NCI-H2196 (cell line): ENCODE results near the gene ADORA2B.
"Not testable (repeated sequence)": the region's sequence is repeated elsewhere in the genome, so short reads cannot be mapped to it uniquely, and the experiment has no call there.

Source experiments
- DNase-seq: peaks from one replicate; lab custom pipeline; 2025; ENCODE audit not compliant: unreplicated experiment; lab: John Stamatoyannopoulos, UW

Gene ADORA2B

DNA sequence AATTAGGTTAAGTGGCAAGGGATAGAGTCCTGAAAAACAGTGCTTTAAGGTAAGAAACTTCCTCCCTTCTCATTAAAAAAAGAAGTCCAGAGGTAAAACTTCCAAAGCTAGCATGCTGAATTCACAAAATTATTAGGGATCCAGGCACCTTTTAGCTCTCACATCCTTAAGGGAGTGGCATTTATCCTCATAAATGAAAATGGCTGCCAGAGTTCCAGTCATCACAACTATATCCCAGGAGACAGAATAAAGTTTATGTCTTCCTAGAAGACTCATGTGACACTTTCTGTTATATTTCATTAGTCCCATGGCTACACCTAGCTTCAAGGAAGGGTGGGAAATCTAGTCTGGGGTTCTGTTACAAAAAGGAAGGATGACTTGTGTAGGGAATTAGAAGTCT is 23.3 kb upstream of the ADORA2B start:
- DNase-seq = no peak

DNA sequence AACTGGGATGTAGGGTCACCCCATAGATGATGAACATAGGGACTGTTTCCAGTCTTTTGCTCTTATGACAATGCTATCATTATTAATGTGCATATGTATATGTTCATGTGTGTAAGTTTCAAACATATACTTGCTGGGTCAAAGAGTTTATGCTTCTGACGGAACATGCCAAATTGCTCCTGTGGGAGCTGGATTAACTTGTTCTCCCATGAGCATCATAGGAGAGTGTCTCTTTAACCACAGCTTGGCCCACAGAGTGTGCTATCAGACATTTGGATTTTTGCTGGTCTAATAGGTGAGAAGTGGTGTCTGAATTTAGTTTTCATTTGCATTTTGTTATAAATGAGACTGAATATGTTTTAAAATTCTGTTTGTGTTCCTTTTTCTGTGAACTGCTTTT is 22.3 kb upstream of the ADORA2B start:
- no peak for DNase-seq

DNA sequence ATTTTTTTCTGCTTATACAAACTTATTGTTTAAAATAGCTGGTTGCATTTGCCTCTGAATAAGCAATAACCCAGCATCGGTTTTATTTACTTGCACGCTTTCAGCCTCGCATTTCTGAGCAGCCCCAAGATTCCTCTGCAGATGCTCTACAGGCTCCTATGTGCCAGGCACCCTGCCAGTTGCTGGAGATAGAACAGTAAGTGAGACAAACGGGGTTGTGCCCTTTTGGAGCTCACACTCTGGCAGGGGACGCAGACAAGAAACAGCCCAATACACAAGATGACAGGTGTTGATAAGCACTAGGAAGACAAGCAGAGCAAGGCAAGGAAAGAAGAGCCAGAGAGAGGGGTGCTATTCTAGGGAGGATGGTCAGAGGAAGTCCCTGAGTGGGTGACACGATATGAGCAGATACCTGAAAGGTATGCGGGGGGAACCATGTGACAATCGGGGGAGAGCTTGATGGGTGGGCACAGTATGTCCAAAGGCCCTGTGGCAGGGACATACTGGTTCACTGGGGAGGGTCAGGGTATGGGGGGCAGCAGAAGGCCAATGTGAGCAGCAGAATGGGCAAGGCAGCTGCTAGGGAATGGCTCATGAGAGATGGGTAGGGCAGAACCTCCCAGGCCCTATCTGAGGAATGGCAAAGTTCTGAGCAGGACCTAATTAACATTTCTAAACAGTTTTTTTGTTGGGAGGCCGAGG is 18.7 kb upstream of the ADORA2B start:
- no peak for DNase-seq

DNA sequence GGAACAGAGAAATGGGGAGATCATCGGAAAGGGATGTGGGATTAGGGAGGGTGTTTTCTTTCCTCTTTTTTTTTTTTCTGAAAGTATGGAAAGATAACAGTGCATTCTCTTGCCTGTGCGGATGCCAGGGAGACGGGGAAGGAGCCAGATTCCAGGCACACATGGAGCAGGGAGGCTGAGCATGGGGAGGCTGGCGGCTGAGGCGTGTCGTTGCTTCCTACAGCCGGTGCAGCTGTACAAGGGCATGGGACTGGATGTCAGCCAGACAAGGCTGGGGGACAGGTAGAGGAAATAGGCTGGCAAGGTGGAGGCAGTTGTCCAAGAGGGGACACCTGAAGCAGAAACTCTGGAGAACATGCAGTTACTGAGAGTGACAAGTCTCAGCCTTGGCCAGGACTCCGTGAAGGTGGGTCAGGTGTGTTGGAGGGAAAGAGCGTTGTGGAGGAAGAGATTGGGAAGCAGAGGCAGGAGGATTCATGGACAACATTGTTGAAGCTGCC is 16.6 kb upstream of the ADORA2B start:
- no peak for DNase-seq

DNA sequence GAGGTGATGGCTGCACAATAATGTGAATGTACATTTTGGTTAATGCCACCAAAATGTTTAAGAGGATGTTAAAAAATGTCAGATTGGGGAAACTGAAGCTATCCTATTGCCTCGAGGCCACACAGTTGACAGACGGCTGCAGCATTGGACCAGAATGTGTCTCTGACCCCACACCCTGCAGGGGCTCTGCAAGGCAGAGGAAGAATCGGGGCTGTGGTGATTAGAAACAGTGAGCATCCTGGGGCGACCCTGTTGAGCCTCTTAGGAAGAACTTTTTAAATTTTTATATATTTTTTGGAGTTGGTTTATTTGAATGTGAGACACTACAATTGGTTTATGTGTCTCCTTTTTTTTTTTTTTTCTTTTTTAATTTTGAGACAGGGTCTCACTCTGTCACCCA is 15.0 kb upstream of the ADORA2B start:
- no peak for DNase-seq

DNA sequence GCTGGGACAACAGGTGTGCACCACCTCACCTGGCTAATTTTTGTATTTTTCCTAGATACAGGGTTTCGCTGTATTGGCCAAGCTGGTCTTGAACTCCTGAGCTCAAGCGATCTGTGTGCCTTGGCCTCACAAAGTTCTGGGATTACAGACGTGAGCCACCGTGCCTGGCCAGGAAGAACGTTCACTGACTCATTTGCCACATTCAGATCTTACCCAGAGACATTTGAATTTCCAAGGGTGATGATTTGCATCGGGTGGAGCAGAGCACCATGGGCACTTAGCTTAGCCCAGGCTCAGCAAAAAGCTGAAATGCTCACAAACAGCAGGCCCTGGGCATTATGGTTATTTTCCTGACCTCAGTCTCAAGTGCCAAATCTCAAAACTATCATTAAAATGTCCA is 14.5 kb upstream of the ADORA2B start:
- no peak for DNase-seq

DNA sequence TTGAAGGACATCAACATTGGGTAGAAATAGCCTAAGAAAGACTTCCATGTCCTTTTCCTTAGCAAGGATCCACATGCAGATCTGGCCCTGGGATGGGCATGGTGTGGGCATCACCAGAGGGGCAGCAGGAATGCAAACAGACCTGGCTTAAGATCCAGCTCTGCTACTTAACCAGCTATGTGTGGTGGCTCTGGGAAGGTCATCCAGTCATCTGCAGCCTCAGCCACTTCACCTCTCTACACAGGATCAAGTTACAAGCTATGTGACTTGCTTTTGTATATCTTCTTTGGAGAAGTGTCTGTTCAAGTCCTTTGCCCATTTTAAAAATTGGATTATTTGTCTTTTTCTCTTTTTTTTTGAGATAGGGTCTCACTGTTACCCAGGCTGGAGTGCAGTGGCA is 13.5 kb upstream of the ADORA2B start:
- no peak for DNase-seq

DNA sequence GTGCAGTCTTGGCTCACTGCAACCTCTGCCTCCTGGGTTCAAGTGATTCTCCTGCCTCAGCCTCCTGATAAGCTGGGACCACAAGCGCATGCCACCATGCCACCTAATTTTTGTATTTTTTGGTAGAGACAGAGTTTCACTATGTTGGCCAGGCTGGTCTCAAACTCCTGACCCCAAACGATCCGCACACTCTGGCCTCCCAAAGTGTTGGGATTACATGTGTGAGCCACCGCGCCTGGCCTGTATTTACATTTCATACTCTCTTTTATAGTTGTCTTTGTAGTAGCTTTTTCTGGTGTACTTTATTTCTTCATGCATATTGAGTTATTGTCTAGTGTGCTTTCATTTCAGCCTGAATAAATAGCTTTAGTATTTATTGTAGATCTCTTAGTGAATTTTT is 10.1 kb upstream of the ADORA2B start:
- no peak for DNase-seq

DNA sequence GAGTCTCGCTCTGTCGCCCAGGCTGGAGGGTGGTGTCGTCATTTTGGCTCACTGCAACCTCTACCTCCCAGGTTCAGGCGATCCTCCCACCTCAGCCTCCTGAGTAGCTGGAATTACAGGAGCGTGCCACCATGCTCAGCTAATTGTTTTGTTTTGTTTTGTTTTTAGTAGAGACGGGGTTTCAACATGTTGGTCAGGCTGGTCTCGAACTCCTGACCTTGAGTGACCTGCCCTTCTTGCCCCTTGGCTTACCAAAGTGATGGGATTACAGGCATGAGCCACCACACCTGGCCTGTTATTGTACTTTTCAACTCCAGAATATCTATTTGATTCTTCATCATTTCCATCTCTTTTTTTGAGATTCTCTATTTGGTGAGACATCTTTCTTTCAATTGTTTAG is 9.0 kb upstream of the ADORA2B start:
- DNase-seq = no peak

DNA sequence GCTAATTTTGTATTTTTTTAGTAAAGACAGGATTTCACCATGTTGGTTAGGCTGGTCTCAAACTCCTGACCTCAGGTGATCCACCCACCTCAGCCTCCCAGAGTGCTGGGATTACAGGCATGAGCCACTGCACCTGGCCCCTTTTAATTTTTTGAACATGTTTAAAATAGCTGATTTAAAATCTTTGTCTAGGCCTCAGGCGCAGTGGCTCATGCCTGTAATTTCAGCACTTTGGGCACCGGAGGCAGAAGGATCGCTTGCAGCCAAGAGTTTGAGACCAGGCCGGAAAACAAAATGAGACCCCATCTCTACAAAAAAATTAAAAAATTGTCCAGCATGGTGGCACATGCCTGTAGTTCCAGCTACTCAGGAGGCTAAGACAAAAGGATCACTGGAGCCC is 8.4 kb upstream of the ADORA2B start:
- not testable (repeated sequence) for DNase-seq

DNA sequence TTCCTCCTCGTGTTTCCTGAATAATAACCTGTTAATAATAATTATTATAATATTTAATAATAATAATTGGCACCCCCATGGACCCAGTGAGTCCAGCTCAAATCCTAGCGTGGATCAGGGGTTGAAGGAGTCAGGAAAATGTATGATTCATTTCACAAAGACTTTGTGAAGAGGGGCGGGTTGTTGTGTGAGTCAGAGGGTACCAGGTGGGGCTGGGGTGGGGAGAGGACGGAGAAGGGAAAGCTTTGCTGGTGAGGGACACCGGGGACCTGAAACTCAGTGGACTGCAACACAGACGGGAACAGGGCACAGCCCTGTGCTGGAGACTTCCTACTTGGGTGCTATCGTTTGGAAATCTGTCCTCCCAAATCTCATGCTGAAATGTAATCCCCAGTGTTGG is 3.1 kb upstream of the ADORA2B start:
- DNase-seq = no peak

DNA sequence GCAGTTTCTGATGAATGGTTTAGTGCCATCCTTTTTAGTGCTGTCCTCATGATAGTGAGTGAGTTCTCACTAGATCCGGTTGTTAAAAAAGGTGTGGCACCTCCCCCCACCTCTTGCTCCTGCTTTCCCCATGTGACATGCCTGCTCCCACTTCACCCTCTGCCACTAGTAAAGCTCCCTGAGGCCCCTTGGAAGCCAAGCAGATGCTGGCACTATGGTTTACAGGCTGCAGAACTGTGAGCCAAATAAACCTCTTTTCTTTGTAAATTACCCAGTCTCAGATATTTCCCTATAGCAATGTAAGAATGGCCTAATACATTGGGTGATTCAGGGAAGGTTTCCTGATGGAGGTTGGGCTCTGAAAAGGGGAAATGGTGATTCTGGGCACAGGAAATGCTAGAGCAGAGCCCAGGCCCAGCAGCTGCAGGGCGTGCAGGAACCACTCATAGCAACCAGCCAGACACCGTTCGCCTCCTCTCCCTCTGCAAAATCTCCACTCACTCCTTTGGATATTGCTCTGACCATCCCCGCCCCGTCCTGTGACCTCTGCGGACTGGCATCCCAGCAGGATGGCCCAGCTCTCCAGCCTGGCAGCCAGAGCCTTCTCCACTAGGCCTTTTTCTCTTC is 2.6 kb upstream of the ADORA2B start:
- no peak for DNase-seq

DNA sequence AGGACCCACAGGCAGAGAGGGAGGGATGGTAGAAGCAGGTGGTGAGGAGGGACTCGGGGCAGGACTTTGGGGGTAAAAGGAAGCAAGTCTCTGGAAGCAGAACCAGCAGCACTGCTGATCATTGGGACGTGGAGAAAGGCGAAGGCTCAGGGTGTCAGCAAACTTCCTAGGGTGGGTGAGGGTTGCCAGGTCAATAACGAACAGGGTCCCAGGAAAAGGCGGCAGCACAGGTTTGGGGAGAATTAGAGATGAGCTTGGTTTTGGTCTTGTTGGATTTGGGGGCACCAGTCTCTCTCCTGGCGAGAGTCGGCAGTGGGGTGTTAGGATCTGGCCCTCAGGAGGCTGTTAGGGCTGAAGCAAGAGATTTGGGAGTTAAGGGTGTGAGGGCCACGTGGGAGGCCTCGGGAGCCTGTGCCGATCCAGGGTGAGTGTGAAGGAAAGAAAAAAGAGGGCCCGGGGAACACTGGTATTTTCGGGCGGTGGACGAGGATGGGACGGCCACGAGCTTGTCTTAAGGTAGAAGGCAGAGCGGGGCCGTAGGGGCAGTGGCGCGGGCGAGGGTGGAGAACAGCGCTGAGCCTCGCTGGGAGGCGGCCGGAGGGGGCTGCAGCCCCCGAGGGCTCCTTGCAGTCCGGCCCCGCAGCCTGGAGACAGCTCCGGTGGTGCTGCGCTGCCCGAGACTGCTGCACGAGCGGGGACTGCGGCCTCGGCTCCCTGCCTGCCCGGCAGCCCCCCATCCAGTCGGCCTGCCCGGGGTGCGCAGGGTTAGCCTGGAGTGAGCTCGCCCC is 765 bp upstream of the ADORA2B start:
- DNase-seq = no peak

DNA sequence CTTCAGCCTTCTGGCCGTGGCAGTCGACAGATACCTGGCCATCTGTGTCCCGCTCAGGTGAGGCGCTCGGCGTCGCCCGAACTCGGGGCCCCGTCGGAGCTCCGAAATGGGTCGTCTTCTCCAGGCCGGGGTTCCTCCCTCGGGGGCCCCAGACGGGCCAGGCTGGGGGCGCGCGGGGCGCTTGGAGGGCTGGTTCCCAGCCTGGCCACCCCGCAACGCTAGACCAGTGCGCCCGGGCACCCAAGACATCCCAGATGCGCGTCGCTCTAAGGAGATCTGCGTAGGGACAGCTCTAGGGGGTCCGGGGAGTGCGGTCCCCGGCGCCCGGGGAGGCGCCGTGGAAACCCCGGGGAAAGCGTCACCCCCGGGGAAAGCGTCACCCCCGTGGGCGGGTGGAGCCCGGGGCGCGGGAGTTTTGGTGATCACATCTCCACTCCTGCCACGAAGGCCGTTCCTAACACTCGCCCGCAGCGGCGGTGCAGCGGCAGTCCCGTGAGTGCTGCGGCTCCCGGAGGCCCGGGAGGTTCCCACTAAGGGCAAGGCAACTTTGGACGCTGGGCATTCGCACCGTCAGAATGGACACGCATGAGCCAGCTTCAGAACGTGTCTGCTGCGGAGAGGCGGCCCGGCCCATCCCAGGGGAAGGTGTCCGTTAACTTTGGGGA is 729 bp downstream of the ADORA2B start:
- no peak for DNase-seq

DNA sequence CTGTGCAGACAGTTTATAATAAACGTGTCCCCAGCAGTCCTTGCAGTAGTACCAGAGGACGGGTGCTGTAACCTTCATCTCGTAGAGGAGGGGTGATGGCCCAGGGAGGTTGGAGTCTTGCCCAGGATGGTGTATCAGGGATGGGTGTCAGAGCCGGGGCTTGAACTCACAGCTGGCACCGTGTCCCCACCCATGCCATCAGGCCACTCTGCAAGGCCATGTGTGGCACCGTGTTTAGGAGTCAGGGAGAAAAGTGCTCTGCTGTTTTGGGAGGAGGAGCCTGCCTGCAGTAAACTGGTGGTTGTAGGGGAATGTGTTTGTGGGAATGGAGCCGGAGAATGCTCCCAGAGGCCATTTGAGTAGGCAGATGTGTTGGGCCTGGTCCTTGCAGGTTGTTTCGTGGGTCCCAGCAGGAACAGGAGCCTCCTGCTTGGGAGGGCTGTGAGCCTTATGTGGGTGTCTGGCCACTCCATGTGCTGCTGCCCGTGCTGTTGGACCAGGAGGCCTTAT is 1.7 kb downstream of the ADORA2B start:
- no peak for DNase-seq

DNA sequence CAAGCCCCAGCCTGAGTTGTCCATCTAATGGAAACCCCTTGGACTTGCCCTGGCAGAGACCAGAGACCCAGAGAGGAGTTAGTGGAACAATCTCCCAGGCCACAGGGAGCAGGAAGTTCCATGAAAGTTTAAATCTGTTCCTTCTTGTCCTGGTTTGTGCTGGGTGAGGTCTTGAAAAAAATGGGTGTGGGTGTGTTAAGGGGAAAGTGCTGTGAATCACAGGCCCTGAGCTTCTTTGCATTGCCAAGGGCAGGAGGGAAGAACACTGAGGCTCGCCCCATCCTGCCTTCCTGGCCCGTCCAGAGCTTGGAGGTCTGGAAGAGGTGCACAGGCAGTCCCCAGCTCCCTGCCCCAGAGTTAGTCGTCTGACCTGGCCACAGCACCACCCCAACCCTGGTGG is 2.3 kb downstream of the ADORA2B start:
- DNase-seq = no peak

DNA sequence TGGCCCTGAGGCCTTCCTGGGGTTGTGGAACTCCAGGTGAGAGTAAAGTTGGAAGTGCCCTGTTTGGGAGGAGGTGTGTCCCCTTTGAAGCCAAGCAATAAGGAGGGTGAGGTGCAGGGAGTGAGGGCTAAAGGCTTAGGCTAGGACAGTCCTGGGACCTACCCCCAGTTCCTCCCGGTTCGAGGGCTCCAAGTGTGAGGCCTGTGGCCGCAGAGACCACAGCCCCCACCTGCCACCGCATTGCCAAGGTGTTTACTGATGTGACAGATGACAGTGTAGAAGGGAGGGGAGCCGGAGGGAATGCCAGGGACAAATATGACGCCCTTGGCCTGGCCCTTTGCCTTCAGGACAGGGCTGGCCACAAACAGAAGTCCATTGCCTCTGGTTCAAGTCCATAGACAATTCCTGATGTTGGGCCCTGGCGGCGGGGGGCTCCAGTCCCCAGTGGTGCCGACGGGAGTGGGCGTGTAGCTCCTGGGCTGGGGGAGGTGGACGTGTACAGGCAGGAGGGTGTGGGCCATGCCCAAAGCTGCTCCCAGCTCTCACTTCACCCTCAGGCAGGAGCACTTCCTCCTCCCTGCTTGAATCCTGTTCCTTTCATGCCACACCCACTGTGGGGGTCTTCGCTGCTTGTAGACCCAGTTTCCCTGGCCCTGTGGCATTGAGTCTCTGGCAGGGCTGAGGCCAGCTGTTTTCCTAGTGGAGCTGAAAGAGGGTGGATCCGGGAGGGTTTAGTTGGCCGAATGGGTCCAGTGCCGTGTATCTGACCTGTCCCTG is 3.2 kb downstream of the ADORA2B start:
- no peak for DNase-seq

DNA sequence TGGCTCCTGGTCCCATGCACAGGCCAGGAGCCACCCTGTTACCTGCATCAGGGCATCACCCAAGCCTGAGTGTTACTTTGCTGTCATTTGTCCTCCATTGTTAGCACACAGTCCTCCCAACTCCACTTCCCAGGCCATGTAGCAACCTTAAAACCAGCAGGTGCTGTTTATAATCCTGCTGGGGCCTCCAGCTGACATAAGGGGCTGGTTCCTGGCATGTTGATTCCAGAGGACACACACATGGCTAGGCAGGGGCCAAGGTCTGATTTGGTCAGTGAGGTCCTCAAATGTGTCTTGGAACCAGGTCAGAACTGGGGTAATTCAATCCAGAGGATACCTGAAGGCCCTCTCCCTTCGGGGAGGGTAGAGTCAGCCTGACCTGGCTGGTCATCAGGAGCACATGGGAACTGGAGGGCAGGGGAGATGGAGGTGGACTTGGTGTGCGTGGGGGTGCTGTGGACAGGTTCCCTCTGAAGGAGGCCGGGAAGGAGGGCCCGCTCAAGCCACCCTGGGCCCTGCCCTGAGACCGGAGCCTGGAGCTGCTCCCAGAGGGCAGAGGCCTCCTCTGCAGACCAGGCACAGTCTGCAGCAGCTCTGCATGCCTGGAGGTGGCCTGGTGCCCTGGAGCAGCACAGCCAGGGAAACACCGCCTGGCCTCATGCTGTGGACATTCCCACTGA is 6.6 kb downstream of the ADORA2B start:
- DNase-seq = no peak

DNA sequence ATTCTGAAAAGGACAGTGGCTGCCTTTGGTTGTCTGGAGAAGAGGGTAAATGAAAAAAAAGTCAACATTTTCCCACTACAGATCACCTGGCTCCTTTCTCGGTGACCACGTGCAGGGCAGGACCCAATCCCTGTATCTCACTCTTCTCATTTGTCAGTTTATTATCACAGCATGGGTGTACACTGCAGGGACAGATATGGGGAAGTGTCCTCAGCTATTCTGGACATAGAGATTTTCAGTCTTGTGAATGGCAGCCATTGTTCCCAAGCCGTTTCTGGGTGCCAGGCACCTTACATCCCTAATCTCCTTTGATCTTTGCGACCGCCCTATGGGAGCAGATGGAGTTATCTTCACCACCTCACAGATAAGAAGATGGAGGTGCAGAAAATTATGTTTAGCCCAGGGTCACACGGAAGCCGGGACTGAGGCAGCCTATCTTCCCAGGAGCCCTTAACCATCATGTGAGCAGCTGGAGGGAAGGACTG is 7.2 kb downstream of the ADORA2B start:
- no peak for DNase-seq
